MM.1S (cell line): ENCODE data around the gene HIVEP1.

Experiments used
- DNase-seq: peaks from one replicate; pipeline ENCODE4 v3.0.0-alpha.2; 2015
- H2AFZ ChIP-seq: fragments of 300-600 bp; sonication (generic); 2 replicates; pipeline ENCODE4 v1.6.0; 2016; ENCODE audit warnings: antibody characterized with exemption, low read length
- H3F3A ChIP-seq: fragments of 300-600 bp; sonication (generic); 2 replicates; pipeline ENCODE4 v1.6.1; 2016; ENCODE audit warnings: mild to moderate bottlenecking, antibody characterized with exemption, low read length, moderate library complexity, mixed read lengths; ENCODE audit not compliant: insufficient read depth
- H3K27ac ChIP-seq: fragments of 300-600 bp; sonication (generic); 2 replicates; pipeline ENCODE4 v1.5.1; 2016; ENCODE audit warnings: mild to moderate bottlenecking, low read length
- H3K27me3 ChIP-seq: fragments of 300-600 bp; sonication (generic); replicated peaks from 2 replicates; pipeline ENCODE4 v1.6.0; 2016; ENCODE audit warnings: low read length; ENCODE audit not compliant: insufficient read depth
- H3K36me3 ChIP-seq: fragments of 300-600 bp; sonication (generic); replicated peaks from 2 replicates; pipeline ENCODE4 v1.6.1; 2016; ENCODE audit warnings: mild to moderate bottlenecking, low read length, mixed read lengths; ENCODE audit not compliant: insufficient read depth
- H3K4me1 ChIP-seq: fragments of 300-600 bp; sonication (generic); 2 replicates; pipeline ENCODE4 v1.6.1; 2016; ENCODE audit warnings: low read length, mixed read lengths
- H3K4me2 ChIP-seq: fragments of 300-600 bp; sonication (generic); 2 replicates; pipeline ENCODE4 v1.6.0; 2016; ENCODE audit warnings: low read depth, low read length
- H3K4me3 ChIP-seq: fragments of 300-600 bp; sonication (generic); 2 replicates; pipeline ENCODE4 v1.5.1; 2016; ENCODE audit warnings: low read length, mixed read lengths
- H3K79me2 ChIP-seq: fragments of 300-600 bp; sonication (generic); 2 replicates; pipeline ENCODE4 v1.6.1; 2016; ENCODE audit warnings: mixed run types, low read length, mixed read lengths
- H3K9ac ChIP-seq: fragments of 300-600 bp; sonication (generic); 2 replicates; pipeline ENCODE4 v1.6.1; 2016; ENCODE audit warnings: low read length, mixed read lengths
- H3K9me2 ChIP-seq: fragments of 300-600 bp; sonication (generic); replicated peaks from 2 replicates; pipeline ENCODE4 v1.6.1; 2016; ENCODE audit warnings: mild to moderate bottlenecking, low read length, mixed read lengths; ENCODE audit not compliant: insufficient read depth
- H3K9me3 ChIP-seq: fragments of 300-600 bp; sonication (generic); replicated peaks from 2 replicates; pipeline ENCODE4 v1.6.1; 2016; ENCODE audit warnings: mild to moderate bottlenecking, low read length, mixed read lengths; ENCODE audit not compliant: insufficient read depth
- H4K20me1 ChIP-seq: fragments of 300-600 bp; sonication (generic); 2 replicates; pipeline ENCODE4 v1.6.1; 2016; ENCODE audit warnings: mild to moderate bottlenecking, low read length, moderate library complexity, mixed read lengths; ENCODE audit not compliant: insufficient read depth
- EZH2 ChIP-seq: fragments of 300-600 bp; sonication (generic); optimal IDR thresholded peaks from 2 replicates; pipeline ENCODE3; 2017; ENCODE audit warnings: low read depth, mild to moderate bottlenecking, antibody characterized with exemption, low read length, mixed read lengths
- EZH2phosphoT487 ChIP-seq: fragments of 300-600 bp; sonication (generic); IDR thresholded peaks from 2 replicates; pipeline ENCODE4 v1.6.1; 2018; ENCODE audit warnings: antibody characterized with exemption, low read length
- TF ChIP-seq, protein P1 (sequence below): fragments of 300-600 bp; sonication (generic); IDR thresholded peaks from 2 replicates; pipeline ENCODE4 v1.5.1; 2016; ENCODE audit warnings: antibody characterized with exemption, low read length, mixed read lengths

Gene HIVEP1

GRCh38 chr6:11965499-11965898, 46.6 kb upstream of the HIVEP1 start:
- no peak overlapping the region for H3K4me3 ChIP-seq
- H3K27me3 ChIP-seq: no peaks in the 10 kb centered on the region
- no peak for DNase-seq
- H3K4me1 ChIP-seq: no peaks in the 10 kb centered on the region
- TF ChIP-seq EZH2phosphoT487 (no peak), EZH2 (no peak)
- TF ChIP-seq, protein P1, sequence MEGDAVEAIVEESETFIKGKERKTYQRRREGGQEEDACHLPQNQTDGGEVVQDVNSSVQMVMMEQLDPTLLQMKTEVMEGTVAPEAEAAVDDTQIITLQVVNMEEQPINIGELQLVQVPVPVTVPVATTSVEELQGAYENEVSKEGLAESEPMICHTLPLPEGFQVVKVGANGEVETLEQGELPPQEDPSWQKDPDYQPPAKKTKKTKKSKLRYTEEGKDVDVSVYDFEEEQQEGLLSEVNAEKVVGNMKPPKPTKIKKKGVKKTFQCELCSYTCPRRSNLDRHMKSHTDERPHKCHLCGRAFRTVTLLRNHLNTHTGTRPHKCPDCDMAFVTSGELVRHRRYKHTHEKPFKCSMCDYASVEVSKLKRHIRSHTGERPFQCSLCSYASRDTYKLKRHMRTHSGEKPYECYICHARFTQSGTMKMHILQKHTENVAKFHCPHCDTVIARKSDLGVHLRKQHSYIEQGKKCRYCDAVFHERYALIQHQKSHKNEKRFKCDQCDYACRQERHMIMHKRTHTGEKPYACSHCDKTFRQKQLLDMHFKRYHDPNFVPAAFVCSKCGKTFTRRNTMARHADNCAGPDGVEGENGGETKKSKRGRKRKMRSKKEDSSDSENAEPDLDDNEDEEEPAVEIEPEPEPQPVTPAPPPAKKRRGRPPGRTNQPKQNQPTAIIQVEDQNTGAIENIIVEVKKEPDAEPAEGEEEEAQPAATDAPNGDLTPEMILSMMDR: no peak
- H3K9me3 ChIP-seq: no peaks in the 10 kb centered on the region
- H3F3A ChIP-seq: no peaks in the 10 kb centered on the region
- H3K9me2 ChIP-seq: no peaks in the 10 kb centered on the region; the same call in 1 of the 2 replicates
- H3K27ac ChIP-seq: no peak overlapping the region
- no peaks in the 10 kb centered on the region for H3K79me2 ChIP-seq
- H4K20me1 ChIP-seq: no peaks in the 10 kb centered on the region
- no peak overlapping the region for H3K4me2 ChIP-seq
- no peak overlapping the region for H3K9ac ChIP-seq
- H2AFZ ChIP-seq: no peak overlapping the region
- no peaks in the 10 kb centered on the region for H3K36me3 ChIP-seq

- no peak for DNase-seq
- H3K27ac ChIP-seq: no peak overlapping the region
- H3K79me2 ChIP-seq: no peaks in the 10 kb centered on the region
- no peak overlapping the region for H2AFZ ChIP-seq
- no peaks in the 10 kb centered on the region for H4K20me1 ChIP-seq
- no peaks in the 10 kb centered on the region; the same call in 1 of the 2 replicates for H3K9me2 ChIP-seq
- H3K4me2 ChIP-seq: no peak overlapping the region
- TF ChIP-seq, protein P1: no peak
- TF ChIP-seq EZH2phosphoT487 (no peak), EZH2 (no peak)
- H3F3A ChIP-seq: no peaks in the 10 kb centered on the region
- H3K4me1 ChIP-seq: no peaks in the 10 kb centered on the region
- H3K27me3 ChIP-seq: no peaks in the 10 kb centered on the region
- no peak overlapping the region for H3K9ac ChIP-seq
- H3K9me3 ChIP-seq: no peaks in the 10 kb centered on the region
- H3K4me3 ChIP-seq: no peak overlapping the region
- no peaks in the 10 kb centered on the region for H3K36me3 ChIP-seq
Observed at GRCh38 chr6:11968241-11968806, 43.8 kb upstream of the HIVEP1 start.

DNA sequence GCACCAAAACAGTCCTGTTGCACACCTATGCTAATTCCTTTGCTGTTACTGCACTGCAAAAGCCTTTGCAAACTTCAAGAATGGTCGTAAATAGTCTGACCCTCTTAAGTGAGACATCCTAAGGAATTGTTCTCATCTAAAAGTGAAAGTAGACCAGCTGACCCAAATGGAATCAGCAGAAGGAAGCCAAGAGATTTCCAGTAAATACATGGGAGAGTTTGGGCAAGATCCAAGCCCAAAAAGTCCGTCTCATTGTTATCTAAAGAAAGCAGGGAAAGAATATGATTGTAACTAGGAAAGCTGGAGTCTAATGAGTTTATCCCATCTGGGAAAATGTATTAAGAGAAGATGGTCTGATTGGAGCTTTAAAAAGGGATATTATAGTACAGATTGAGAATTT, 43.0 kb upstream of the HIVEP1 start:
- Histone ChIP-seq H3K36me3 (no peaks in the 10 kb centered on the region), H3K9ac (no peak overlapping the region), H3K4me1 (no peaks in the 10 kb centered on the region), H4K20me1 (no peaks in the 10 kb centered on the region), H3K9me2 (no peaks in the 10 kb centered on the region; the same call in 1 of the 2 replicates), H3K4me3 (no peak overlapping the region), H2AFZ (no peak overlapping the region), H3K4me2 (no peak overlapping the region), H3K27me3 (no peaks in the 10 kb centered on the region), H3K9me3 (no peaks in the 10 kb centered on the region), H3K27ac (no peak overlapping the region), H3F3A (no peaks in the 10 kb centered on the region), H3K79me2 (no peaks in the 10 kb centered on the region)
- TF ChIP-seq, protein P1: no peak
- no peak for TF ChIP-seq EZH2phosphoT487
- TF ChIP-seq EZH2: no peak
- DNase-seq: no peak
